HepG2 (cell line): Measurements from ENCODE around the gene MEX3A. TPM values are rescaled to one million over a fixed set of nuclear protein-coding genes. Genes with fewer than 3 reads are reported as not detected.
A peak's percentile ranks its signal among the peaks of the same experiment; 100 is the strongest.

ENCODE experiments used
- ERF ChIP-seq: IDR thresholded peaks from 2 replicates; pipeline ENCODE4 v1.6.1; 2018; ENCODE audit warnings: missing biosample characterization, missing genetic modification reagents
- FOXA1 ChIP-seq, 2 experiments: fragments of 450-650 bp in 1 of 2; sonication (generic) in 1 of 2; formaldehyde crosslinking in 1 of 2; IDR thresholded peaks; 2 replicates each; pipeline versions ENCODE4 v1.4.0 to v1.6.1; 2016 to 2020; ENCODE audit warnings: missing genetic modification reagents in 1 of 2
- FOXA3 ChIP-seq: IDR thresholded peaks from 2 replicates; pipeline ENCODE4 v1.6.1; 2016; ENCODE audit warnings: missing genetic modification reagents, missing compliant biosample characterization
- HOXA7 ChIP-seq: sonication (generic); formaldehyde crosslinking; IDR thresholded peaks from 2 replicates; pipeline ENCODE4 v1.8.1; 2022; ENCODE audit warnings: mild to moderate bottlenecking, missing genetic modification reagents, moderate library complexity
- PATZ1 ChIP-seq: sonication (generic); formaldehyde crosslinking; IDR thresholded peaks from 2 replicates; pipeline ENCODE4 v1.4.0; 2020; ENCODE audit warnings: missing genetic modification reagents
- RFXANK ChIP-seq: IDR thresholded peaks from 2 replicates; pipeline ENCODE4 v1.6.1; 2016
- SETDB1 ChIP-seq: sonication (generic); formaldehyde crosslinking; IDR thresholded peaks from 2 replicates; pipeline ENCODE4 v1.5.1; 2020; ENCODE audit warnings: missing genetic modification reagents, mild to moderate bottlenecking, borderline replicate concordance
- U2AF1 ChIP-seq: fragments of 200-400 bp; formaldehyde crosslinking; optimal IDR thresholded peaks from 2 replicates; pipeline ENCODE3; 2017; ENCODE audit warnings: mild to moderate bottlenecking, low read depth, low read length
- ZBTB21 ChIP-seq: sonication (generic); formaldehyde crosslinking; IDR thresholded peaks from 2 replicates; pipeline ENCODE4 v1.4.0; 2020; ENCODE audit warnings: missing genetic modification reagents
- ZHX1 ChIP-seq: sonication (generic); formaldehyde crosslinking; IDR thresholded peaks from 2 replicates; pipeline ENCODE4 v1.8.1; 2022; ENCODE audit warnings: low read depth, mild to moderate bottlenecking, missing genetic modification reagents
- ZNF225 ChIP-seq: sonication (generic); formaldehyde crosslinking; IDR thresholded peaks from 2 replicates; pipeline ENCODE4 v1.4.0; 2020; ENCODE audit warnings: mild to moderate bottlenecking, missing genetic modification reagents
- ZNF3 ChIP-seq: IDR thresholded peaks from 2 replicates; pipeline ENCODE4 v1.7.0; 2017; ENCODE audit warnings: inconsistent platforms
- ZNF343 ChIP-seq: sonication (generic); formaldehyde crosslinking; IDR thresholded peaks from 2 replicates; pipeline ENCODE4 v1.4.0; 2020; ENCODE audit warnings: mild to moderate bottlenecking, missing genetic modification reagents
- ZNF350 ChIP-seq: sonication (generic); formaldehyde crosslinking; IDR thresholded peaks from 2 replicates; pipeline ENCODE4 v1.4.0; 2020; ENCODE audit warnings: mild to moderate bottlenecking, low read depth, missing genetic modification reagents, borderline replicate concordance
- ZNF407 ChIP-seq: sonication (generic); formaldehyde crosslinking; IDR thresholded peaks from one replicate; pipeline ENCODE4 v1.5.1; 2020; ENCODE audit warnings: mild to moderate bottlenecking, missing genetic modification reagents; ENCODE audit errors: not compliant biosample characterization
- ZNF431 ChIP-seq: sonication (generic); formaldehyde crosslinking; IDR thresholded peaks from 2 replicates; pipeline ENCODE4 v1.9.0; 2022; ENCODE audit warnings: missing genetic modification reagents, low read depth, mild to moderate bottlenecking, borderline replicate concordance
- ZNF546 ChIP-seq: sonication (generic); formaldehyde crosslinking; conservative IDR thresholded peaks from 2 replicates; pipeline ENCODE4 v1.8.1; 2023; ENCODE audit warnings: mild to moderate bottlenecking, missing genetic modification reagents
- polyA plus RNA-seq, 8 experiments: library from polyadenylated mRNA; depleted of rRNA in 3 of 8; stranded (reverse) in 7 of 8; unstranded in 1 of 8; fragments of >200 nt; fragmentation: Illumina TruSeq in 4 of 8; extraction: Trizol in 4 of 8; gene quantifications; 2 replicates each; pipeline versions ENCODE4 v1.2.1 to v1.2.3, GENCODE V29; 2011 to 2016; ENCODE audit warnings: low read depth in 4 of 8, missing spikeins in 1 of 8, mixed read lengths in 1 of 8; ENCODE audit not compliant: insufficient read depth in 1 of 8
- total RNA-seq, 5 experiments: library from RNA; depleted of rRNA; stranded (reverse); fragments of >200 nt; fragmentation: Illumina TruSeq; extraction: Trizol; gene quantifications; 2 replicates each; pipeline ENCODE4 v1.2.3, GENCODE V29; 2016; ENCODE audit warnings: low read depth in 1 of 5
- TF ChIP-seq, protein P1 (sequence below): IDR thresholded peaks from 2 replicates; pipeline ENCODE4 v1.6.1; 2016; ENCODE audit warnings: mild to moderate bottlenecking, missing biosample characterization, missing genetic modification reagents

Gene MEX3A
- total and polyA plus RNA-seq, 2 of the 13 experiments (the other 11 are each of a cell fraction or from before 2014, with no cell fraction given) = 7.6 to 9.1 TPM

DNA sequence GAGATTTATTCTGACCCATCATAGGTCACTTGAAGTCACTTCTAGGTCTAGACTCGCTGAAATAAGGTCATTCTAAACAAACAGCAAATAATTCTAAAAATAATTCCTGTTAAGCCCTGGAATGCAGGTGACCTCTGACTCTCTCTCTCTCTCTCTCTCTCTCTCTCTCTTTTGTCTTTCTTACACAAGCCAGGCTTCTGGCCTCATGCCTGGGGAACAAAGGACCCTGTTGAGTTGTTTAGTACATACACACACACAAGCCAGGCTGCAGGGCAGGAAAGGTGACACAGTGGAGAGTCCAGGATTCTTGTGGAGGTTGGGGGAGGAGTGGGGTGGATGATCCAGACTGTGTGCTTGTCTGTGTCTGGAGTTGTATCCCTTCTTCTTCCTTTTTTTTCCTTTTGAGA lies 4.0 kb upstream of the MEX3A start (continued):
- TF ChIP-seq ZNF407 (CRISPR knock-in tag) (no peak), HOXA7 (CRISPR knock-in tag) (no peak), ZNF343 (CRISPR knock-in tag) (no peak), ZNF350 (peak; percentile 84; the same call in 1 of the 2 replicates), ZNF546 (CRISPR knock-in tag) (no peak), PATZ1 (CRISPR knock-in tag) (peak; percentile 91), ZNF3 (CRISPR knock-in tag) (no peak), SETDB1 (CRISPR knock-in tag) (no peak), ZNF225 (CRISPR knock-in tag) (no peak), FOXA1 (IDR thresholded peaks at IDR 0.05) (0 out of 2 replicates have a peak, but pooled peaks have one; percentile 43), FOXA1 (CRISPR knock-in tag; IDR thresholded peaks at IDR 0.05) (peak; percentile 82), ZNF431 (peak; percentile 93), ZBTB21 (CRISPR knock-in tag) (no peak), FOXA3 (CRISPR knock-in tag) (peak; percentile 92), RFXANK (CRISPR knock-in tag) (no peak), ERF (CRISPR knock-in tag) (peak; percentile 85), ZHX1 (CRISPR knock-in tag) (peak; percentile 84; the same call in 1 of the 2 replicates), U2AF1 (no peak)
- TF ChIP-seq, protein P1, sequence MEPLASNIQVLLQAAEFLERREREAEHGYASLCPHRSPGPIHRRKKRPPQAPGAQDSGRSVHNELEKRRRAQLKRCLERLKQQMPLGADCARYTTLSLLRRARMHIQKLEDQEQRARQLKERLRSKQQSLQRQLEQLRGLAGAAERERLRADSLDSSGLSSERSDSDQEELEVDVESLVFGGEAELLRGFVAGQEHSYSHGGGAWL = no peak
